Lower lobe of right lung (tissue), 2 donors: ENCODE measurements around the gene PIK3C3. TPM values are rescaled to one million over a fixed set of nuclear protein-coding genes. Genes with fewer than 3 reads are reported as not detected.
"Not testable (repeated sequence)": the region's sequence is repeated elsewhere in the genome, so short reads cannot be mapped to it uniquely, and the experiment has no call there.

Source experiments
- ATAC-seq, 2 donors: fragments of 200-7000 bp; cut with Tn5 transposase; one replicate each; pipeline ENCODE4 v1.9.1; 2020 to 2022; ENCODE audit warnings: mild to moderate bottlenecking in 2 of 2, moderate library complexity in 2 of 2
- DNase-seq: peaks from one replicate; pipeline ENCODE4 v3.0.0-alpha.2; 2020
- H3K27ac ChIP-seq: fragments of 200-600 bp; one replicate; pipeline ENCODE4 v1.8.0; 2022
- H3K27me3 ChIP-seq: fragments of 200-600 bp; one replicate; pipeline ENCODE4 v1.8.0; 2022; ENCODE audit warnings: low read depth
- H3K36me3 ChIP-seq: fragments of 200-600 bp; one replicate; pipeline ENCODE4 v1.8.0; 2022; ENCODE audit warnings: mild to moderate bottlenecking
- H3K4me1 ChIP-seq: fragments of 200-600 bp; one replicate; pipeline ENCODE4 v1.8.0; 2022
- H3K4me3 ChIP-seq: fragments of 200-600 bp; one replicate; pipeline ENCODE4 v1.8.0; 2022; ENCODE audit warnings: mild to moderate bottlenecking
- H3K9me3 ChIP-seq: fragments of 200-600 bp; one replicate; pipeline ENCODE4 v1.8.0; 2022
- intact Hi-C: fragments of 100-400 bp; cut with DNase I; formaldehyde crosslinking; loops from one replicate; pipeline ENCODE4 v1.11.0; 2022
- total RNA-seq: library from RNA; stranded (reverse); fragmentation: NEBNext Ultra II Directional; extraction: Animal tissue kit (Norgen Biotek cat#: 25700); gene quantifications from one replicate; pipeline ENCODE4 v1.2.1, GENCODE V29; 2021
- TF ChIP-seq, protein P1 (sequence below): fragments of 200-600 bp; IDR thresholded peaks from one replicate; pipeline ENCODE4 v1.8.0; 2022; ENCODE audit warnings: antibody characterized with exemption, mild to moderate bottlenecking
- donor health status: DM: no; HTN: yes; CAD: no; lungs with severe emphysema.

The PIK3C3 gene
- total RNA-seq, 1 donor from 2014 or later = 51.2 TPM

- no peak for ATAC-seq
- no peak for DNase-seq
- Histone ChIP-seq H3K27ac (no peak overlapping the region), H3K27me3 (no peaks in the 10 kb centered on the region), H3K9me3 (no peaks in the 10 kb centered on the region), H3K36me3 (peaks cover 86% of the 10 kb centered on the region), H3K4me3 (no peak overlapping the region), H3K4me1 (no peaks in the 10 kb centered on the region)
- TF ChIP-seq, protein P1, sequence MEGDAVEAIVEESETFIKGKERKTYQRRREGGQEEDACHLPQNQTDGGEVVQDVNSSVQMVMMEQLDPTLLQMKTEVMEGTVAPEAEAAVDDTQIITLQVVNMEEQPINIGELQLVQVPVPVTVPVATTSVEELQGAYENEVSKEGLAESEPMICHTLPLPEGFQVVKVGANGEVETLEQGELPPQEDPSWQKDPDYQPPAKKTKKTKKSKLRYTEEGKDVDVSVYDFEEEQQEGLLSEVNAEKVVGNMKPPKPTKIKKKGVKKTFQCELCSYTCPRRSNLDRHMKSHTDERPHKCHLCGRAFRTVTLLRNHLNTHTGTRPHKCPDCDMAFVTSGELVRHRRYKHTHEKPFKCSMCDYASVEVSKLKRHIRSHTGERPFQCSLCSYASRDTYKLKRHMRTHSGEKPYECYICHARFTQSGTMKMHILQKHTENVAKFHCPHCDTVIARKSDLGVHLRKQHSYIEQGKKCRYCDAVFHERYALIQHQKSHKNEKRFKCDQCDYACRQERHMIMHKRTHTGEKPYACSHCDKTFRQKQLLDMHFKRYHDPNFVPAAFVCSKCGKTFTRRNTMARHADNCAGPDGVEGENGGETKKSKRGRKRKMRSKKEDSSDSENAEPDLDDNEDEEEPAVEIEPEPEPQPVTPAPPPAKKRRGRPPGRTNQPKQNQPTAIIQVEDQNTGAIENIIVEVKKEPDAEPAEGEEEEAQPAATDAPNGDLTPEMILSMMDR = no peak
- intact Hi-C loops = no loop called here
These were observed 44.7 kb downstream of the PIK3C3 start for GRCh38 chr18:41999751-42000150.

- H3K4me3 ChIP-seq = no peak overlapping the region
- TF ChIP-seq, protein P1 = no peak
- H3K9me3 ChIP-seq = no peaks in the 10 kb centered on the region
- DNase-seq (no peak), ATAC-seq (no peak)
- H3K4me1 ChIP-seq = no peaks in the 10 kb centered on the region
- intact Hi-C loops = no loop called here
- H3K27ac ChIP-seq = no peak overlapping the region
- no peaks in the 10 kb centered on the region for H3K27me3 ChIP-seq
- H3K36me3 ChIP-seq = peaks cover 82% of the 10 kb centered on the region
These were observed 46.8 kb downstream of the PIK3C3 start for GRCh38 chr18:42001801-42002200.

DNA sequence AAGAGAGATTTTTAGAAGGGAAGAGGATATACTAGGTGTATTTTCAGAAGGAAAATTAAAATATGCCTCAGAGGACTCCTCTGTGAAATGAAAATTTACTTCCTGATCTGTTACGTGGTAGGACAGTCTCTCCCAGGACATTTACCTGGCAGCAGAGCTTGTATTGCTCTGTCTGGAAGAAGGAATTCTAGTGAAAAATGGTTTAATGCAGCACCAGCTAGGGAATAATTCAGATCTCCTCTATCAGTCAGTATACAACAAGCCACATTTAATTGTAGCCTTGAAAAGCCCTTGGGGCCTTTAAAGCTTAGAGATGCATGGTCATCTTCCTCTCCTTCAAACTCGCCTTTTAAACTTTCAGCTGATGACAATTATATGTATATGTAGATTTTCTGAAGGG is 49.6 kb downstream of the PIK3C3 start:
- no peak overlapping the region for H3K4me3 ChIP-seq
- ATAC-seq = no peak
- no peaks in the 10 kb centered on the region for H3K9me3 ChIP-seq
- no peak overlapping the region for H3K27ac ChIP-seq
- no peaks in the 10 kb centered on the region for H3K27me3 ChIP-seq
- intact Hi-C loops = no loop called here
- no peaks in the 10 kb centered on the region for H3K4me1 ChIP-seq
- H3K36me3 ChIP-seq = peaks cover 63% of the 10 kb centered on the region
- no peak for DNase-seq
- TF ChIP-seq, protein P1 = no peak

GRCh38 chr18:42005782-42006181 is 50.7 kb downstream of the PIK3C3 start:
- no peak overlapping the region for H3K27ac ChIP-seq
- no peak overlapping the region for H3K4me3 ChIP-seq
- no peak for DNase-seq
- H3K4me1 ChIP-seq = no peaks in the 10 kb centered on the region
- TF ChIP-seq, protein P1 = no peak
- H3K36me3 ChIP-seq = peaks cover 57% of the 10 kb centered on the region
- no peaks in the 10 kb centered on the region for H3K27me3 ChIP-seq
- intact Hi-C loops = no loop called here
- no peaks in the 10 kb centered on the region for H3K9me3 ChIP-seq
- no peak for ATAC-seq

GRCh38 chr18:42009457-42009856 is 54.4 kb downstream of the PIK3C3 start:
- H3K9me3 ChIP-seq, ATAC-seq, H3K4me1 ChIP-seq, H3K27ac ChIP-seq, H3K4me3 ChIP-seq, intact Hi-C loops, H3K27me3 ChIP-seq, DNase-seq: not testable (repeated sequence)
- peaks cover 53% of the 10 kb centered on the region for H3K36me3 ChIP-seq

DNA sequence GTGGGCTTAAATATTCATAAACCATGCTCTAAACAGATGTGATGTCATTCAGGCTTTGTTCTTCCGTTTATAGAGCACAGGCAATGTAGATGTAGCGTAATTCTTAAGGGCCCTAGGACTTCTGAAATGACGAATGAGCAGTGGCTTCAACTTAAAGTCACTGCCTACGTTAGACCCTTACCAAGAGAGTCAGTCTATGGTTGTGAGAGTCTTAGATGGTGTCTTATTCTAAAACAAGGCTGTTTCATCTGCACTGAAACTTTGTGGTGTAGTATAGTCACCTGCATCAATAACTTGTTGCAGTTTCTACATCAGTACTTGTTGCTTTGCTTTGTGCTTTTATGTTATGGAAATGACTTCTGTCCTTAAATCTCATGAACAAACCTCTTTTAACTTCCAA is 56.0 kb downstream of the PIK3C3 start:
- Histone ChIP-seq H3K4me3 (no peak overlapping the region), H3K9me3 (no peaks in the 10 kb centered on the region), H3K36me3 (peaks cover 53% of the 10 kb centered on the region), H3K27me3 (no peaks in the 10 kb centered on the region), H3K4me1 (no peaks in the 10 kb centered on the region), H3K27ac (no peak overlapping the region)
- intact Hi-C loops = no loop called here
- ATAC-seq = no peak
- DNase-seq = no peak
- TF ChIP-seq, protein P1 = no peak
